HUES48 (cell line): Measurements from ENCODE around the gene ABTB1.
"Not testable (repeated sequence)": the region's sequence is repeated elsewhere in the genome, so short reads cannot be mapped to it uniquely, and the experiment has no call there.

Experiments
- H3K27ac ChIP-seq: one replicate; pipeline ENCODE4 v1.7.0; 2013; ENCODE audit warnings: low read depth, low read length, inconsistent platforms
- H3K27me3 ChIP-seq: 2 replicates; pipeline ENCODE4 v1.6.1; 2013; ENCODE audit warnings: mild to moderate bottlenecking, low read length; ENCODE audit not compliant: control insufficient read depth, insufficient read depth
- H3K36me3 ChIP-seq: 2 replicates; pipeline ENCODE4 v1.6.1; 2013; ENCODE audit warnings: low read length; ENCODE audit not compliant: control insufficient read depth, insufficient read depth
- H3K4me1 ChIP-seq: 2 replicates; pipeline ENCODE4 v1.6.1; 2013; ENCODE audit warnings: mild to moderate bottlenecking, low read length; ENCODE audit not compliant: control insufficient read depth, insufficient read depth
- H3K4me3 ChIP-seq: 2 replicates; pipeline ENCODE4 v1.5.1; 2013; ENCODE audit warnings: mild to moderate bottlenecking, low read depth, low read length
- H3K9ac ChIP-seq: 2 replicates; pipeline ENCODE4 v1.6.1; 2013; ENCODE audit warnings: mild to moderate bottlenecking, low read depth, low read length, moderate library complexity
- H3K9me3 ChIP-seq: 2 replicates; pipeline ENCODE4 v1.6.1; 2013; ENCODE audit warnings: low read length; ENCODE audit not compliant: control insufficient read depth, insufficient read depth

The ABTB1 gene

GRCh38 chr3:127651516-127652172 lies 21.1 kb upstream of the ABTB1 start:
- no peaks in the 10 kb centered on the region for H3K27me3 ChIP-seq
- no peaks in the 10 kb centered on the region for H3K9me3 ChIP-seq
- H3K4me3 ChIP-seq = no peak overlapping the region
- H3K4me1 ChIP-seq = no peaks in the 10 kb centered on the region
- no peak overlapping the region for H3K27ac ChIP-seq
- no peaks in the 10 kb centered on the region for H3K36me3 ChIP-seq
- no peak overlapping the region for H3K9ac ChIP-seq

GRCh38 chr3:127652246-127652995 lies 20.3 kb upstream of the ABTB1 start:
- no peaks in the 10 kb centered on the region for H3K9me3 ChIP-seq
- no peak overlapping the region for H3K9ac ChIP-seq

GRCh38 chr3:127654374-127654773 lies 18.4 kb upstream of the ABTB1 start:
- Histone ChIP-seq H3K27me3 (no peaks in the 10 kb centered on the region), H3K36me3 (no peaks in the 10 kb centered on the region), H3K27ac (no peak overlapping the region), H3K9ac (no peak overlapping the region), H3K4me1 (no peaks in the 10 kb centered on the region), H3K4me3 (no peak overlapping the region), H3K9me3 (no peaks in the 10 kb centered on the region)

More at GRCh38 chr3:127652246-127652995, 20.3 kb upstream of the ABTB1 start:
- no peaks in the 10 kb centered on the region for H3K36me3 ChIP-seq
- no peak overlapping the region for H3K27ac ChIP-seq
- H3K27me3 ChIP-seq = no peaks in the 10 kb centered on the region
- H3K4me1 ChIP-seq = no peaks in the 10 kb centered on the region
- H3K4me3 ChIP-seq = no peak overlapping the region

GRCh38 chr3:127654993-127655392 lies 17.8 kb upstream of the ABTB1 start:
- H3K27me3 ChIP-seq, H3K4me1 ChIP-seq, H3K9ac ChIP-seq, H3K9me3 ChIP-seq, H3K36me3 ChIP-seq, H3K27ac ChIP-seq, H3K4me3 ChIP-seq: not testable (repeated sequence)

- no peaks in the 10 kb centered on the region for H3K27me3 ChIP-seq
- peak overlapping the region; percentile 29 for H3K27ac ChIP-seq
- peaks cover 3% of the 10 kb centered on the region; the same call in 1 of the 2 replicates for H3K36me3 ChIP-seq
- H3K4me1 ChIP-seq = no peaks in the 10 kb centered on the region
- H3K9me3 ChIP-seq = no peaks in the 10 kb centered on the region
- no peak overlapping the region for H3K9ac ChIP-seq
- no peak overlapping the region for H3K4me3 ChIP-seq
Observed at GRCh38 chr3:127655641-127656040, 17.1 kb upstream of the ABTB1 start.

GRCh38 chr3:127656906-127657305 lies 15.8 kb upstream of the ABTB1 start:
- no peaks in the 10 kb centered on the region for H3K27me3 ChIP-seq
- H3K9ac ChIP-seq = no peak overlapping the region
- H3K9me3 ChIP-seq = no peaks in the 10 kb centered on the region
- no peak overlapping the region for H3K4me3 ChIP-seq
- H3K4me1 ChIP-seq = no peaks in the 10 kb centered on the region
- H3K27ac ChIP-seq = no peak overlapping the region
- H3K36me3 ChIP-seq = peaks cover 10% of the 10 kb centered on the region

GRCh38 chr3:127658234-127658633 lies 14.5 kb upstream of the ABTB1 start:
- no peaks in the 10 kb centered on the region for H3K9me3 ChIP-seq
- no peak overlapping the region for H3K9ac ChIP-seq
- H3K4me3 ChIP-seq = no peak overlapping the region
- no peaks in the 10 kb centered on the region for H3K27me3 ChIP-seq
- no peaks in the 10 kb centered on the region for H3K4me1 ChIP-seq
- no peak overlapping the region for H3K27ac ChIP-seq
- peaks cover 10% of the 10 kb centered on the region for H3K36me3 ChIP-seq

- Histone ChIP-seq H3K36me3 (peaks cover 10% of the 10 kb centered on the region), H3K4me1 (no peaks in the 10 kb centered on the region), H3K27me3 (no peaks in the 10 kb centered on the region), H3K27ac (no peak overlapping the region), H3K9ac (no peak overlapping the region), H3K9me3 (no peaks in the 10 kb centered on the region), H3K4me3 (no peak overlapping the region)
Observed at GRCh38 chr3:127660621-127661251, 12.0 kb upstream of the ABTB1 start.

GRCh38 chr3:127661600-127661999 lies 11.2 kb upstream of the ABTB1 start:
- H3K9me3 ChIP-seq = no peaks in the 10 kb centered on the region
- no peak overlapping the region for H3K9ac ChIP-seq
- peaks cover 10% of the 10 kb centered on the region for H3K36me3 ChIP-seq
- no peak overlapping the region for H3K4me3 ChIP-seq
- no peaks in the 10 kb centered on the region for H3K27me3 ChIP-seq
- no peak overlapping the region for H3K27ac ChIP-seq
- no peaks in the 10 kb centered on the region for H3K4me1 ChIP-seq

GRCh38 chr3:127662001-127662469 lies 10.7 kb upstream of the ABTB1 start:
- H3K27ac ChIP-seq = no peak overlapping the region
- no peaks in the 10 kb centered on the region for H3K9me3 ChIP-seq
- no peaks in the 10 kb centered on the region for H3K27me3 ChIP-seq
- H3K4me3 ChIP-seq = no peak overlapping the region
- no peak overlapping the region for H3K9ac ChIP-seq
- no peaks in the 10 kb centered on the region for H3K4me1 ChIP-seq
- H3K36me3 ChIP-seq = peaks cover 10% of the 10 kb centered on the region

- no peaks in the 10 kb centered on the region for H3K4me1 ChIP-seq
- no peak overlapping the region for H3K4me3 ChIP-seq
- no peak overlapping the region for H3K9ac ChIP-seq
- no peak overlapping the region for H3K27ac ChIP-seq
- no peaks in the 10 kb centered on the region for H3K9me3 ChIP-seq
- no peaks in the 10 kb centered on the region for H3K27me3 ChIP-seq
- peaks cover 10% of the 10 kb centered on the region for H3K36me3 ChIP-seq
Observed at GRCh38 chr3:127663151-127663550, 9.6 kb upstream of the ABTB1 start.
